Kidney tubule cell (primary cell): ENCODE results near the gene SLC10A2.
A peak's percentile ranks its signal among the peaks of the same experiment; 100 is the strongest.
"Not testable (repeated sequence)": the region's sequence is repeated elsewhere in the genome, so short reads cannot be mapped to it uniquely, and the experiment has no call there.

Source experiments
- DNase-seq: peaks from one replicate; pipeline ENCODE4 v3.0.0-alpha.2; 2018; ENCODE audit warnings: low spot score

Gene SLC10A2

GRCh38 chr13:103066079-103066780 lies at the start of gene SLC10A2:
Gene SLC10A2 (minus strand): TSS chr13:103066417. CDS start chr13:103066249, 168 bp downstream.
- DNase-seq = peak; percentile 67

GRCh38 chr13:103107580-103107979 lies 41.4 kb upstream of the SLC10A2 start:
- DNase-seq = no peak

GRCh38 chr13:103104340-103104739 lies 38.1 kb upstream of the SLC10A2 start:
- no peak for DNase-seq

GRCh38 chr13:103103456-103103855 lies 37.2 kb upstream of the SLC10A2 start:
- DNase-seq = not testable (repeated sequence)

- DNase-seq = peak; percentile 23
These were observed 36.3 kb upstream of the SLC10A2 start for GRCh38 chr13:103102482-103102881.

GRCh38 chr13:103101901-103102300 lies 35.7 kb upstream of the SLC10A2 start:
- DNase-seq = no peak

GRCh38 chr13:103101500-103101899 lies 35.3 kb upstream of the SLC10A2 start:
- DNase-seq = no peak

GRCh38 chr13:103100830-103101229 lies 34.6 kb upstream of the SLC10A2 start:
- peak; percentile 16 for DNase-seq

- DNase-seq = no peak
These were observed 33.6 kb upstream of the SLC10A2 start for GRCh38 chr13:103099722-103100293.

- no peak for DNase-seq
These were observed 32.3 kb upstream of the SLC10A2 start for GRCh38 chr13:103098535-103098934.

- DNase-seq = no peak
These were observed 31.2 kb upstream of the SLC10A2 start for GRCh38 chr13:103097366-103097928.

GRCh38 chr13:103093649-103094048 lies 27.4 kb upstream of the SLC10A2 start:
- DNase-seq = not testable (repeated sequence)

GRCh38 chr13:103087275-103087674 lies 21.1 kb upstream of the SLC10A2 start:
- DNase-seq = no peak

- no peak for DNase-seq
These were observed 15.2 kb upstream of the SLC10A2 start for GRCh38 chr13:103081435-103081834.

GRCh38 chr13:103078158-103078557 lies 11.9 kb upstream of the SLC10A2 start:
- DNase-seq = no peak

- no peak for DNase-seq
These were observed 2.6 kb upstream of the SLC10A2 start for GRCh38 chr13:103068836-103069235.

GRCh38 chr13:103067751-103068555 lies 1.7 kb upstream of the SLC10A2 start:
- DNase-seq = peak; percentile 59

- DNase-seq = no peak
These were observed 646 bp upstream of the SLC10A2 start for GRCh38 chr13:103066781-103067345.

- DNase-seq = no peak
These were observed 2.8 kb downstream of the SLC10A2 start for GRCh38 chr13:103063376-103063775.

GRCh38 chr13:103062079-103062478 lies 4.1 kb downstream of the SLC10A2 start:
- DNase-seq = no peak

- no peak for DNase-seq
These were observed 10.2 kb downstream of the SLC10A2 start for GRCh38 chr13:103056008-103056407.

GRCh38 chr13:103055166-103055565 lies 11.1 kb downstream of the SLC10A2 start:
- DNase-seq = no peak
